ENCODE results near the gene SF1.

Gene SF1

DNA sequence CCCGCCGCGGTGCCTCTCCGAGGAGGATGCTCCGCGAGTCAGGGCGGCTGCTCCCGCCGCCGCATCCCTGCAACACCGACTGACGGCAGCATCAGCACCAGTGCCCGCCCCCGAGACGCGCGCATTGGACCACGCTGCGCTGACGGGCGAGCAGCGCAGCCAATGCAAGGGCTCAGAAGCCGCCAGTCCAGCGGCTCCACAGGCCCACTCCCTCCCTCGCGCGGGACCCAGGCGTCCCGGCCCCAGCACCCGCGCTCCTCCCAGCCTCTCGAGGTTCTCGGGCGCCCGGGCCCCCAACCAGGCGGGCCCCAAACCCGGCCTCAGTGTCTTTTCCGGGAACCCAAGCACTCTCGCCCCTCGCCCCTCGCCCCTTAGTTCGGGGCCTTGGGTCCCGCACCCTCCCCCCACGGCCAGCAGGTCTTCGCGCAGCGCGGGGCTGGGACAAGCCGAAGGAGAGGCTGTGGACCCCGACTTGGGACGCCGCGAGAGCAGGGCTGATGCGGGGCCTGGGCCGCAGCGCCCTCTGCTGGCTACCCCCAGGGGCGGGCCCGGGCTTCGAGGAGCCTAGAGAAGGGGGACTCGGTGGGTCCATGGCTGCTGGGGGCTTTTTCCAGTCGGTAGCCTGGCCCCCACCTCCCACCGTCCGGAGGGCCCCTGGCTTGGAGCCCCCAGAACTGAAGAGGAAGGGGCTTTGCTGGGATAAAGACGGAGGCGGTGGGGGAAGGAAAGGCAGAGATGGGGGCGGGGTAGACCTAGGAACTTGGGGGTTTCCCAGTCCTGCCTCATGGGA is 55.0 kb downstream of the SF1 start, which contains the start of gene NRXN2:
Gene NRXN2 (minus strand): TSS at position 81 of the 790 bp plus-strand sequence. CDS start 9,498 bp downstream, outside the sequence.
- peak; percentile 97 for TF ChIP-seq CTCF (IDR thresholded peaks at IDR 0.05; ENCODE audit: insufficient read depth, low read length, missing control alignments)
- DNase-seq (ENCODE audit: low read depth, low spot score) = no peak
- POLR2A ChIA-PET = no interaction called here
- CTCF ChIA-PET = interaction anchor here (1.4 to 4.8 kb wide), 3 partner anchors 18 to 35 kb away, joined by 5 to 19 read pairs (median 14); no protein-coding TSS in a partner anchor
- H3K4me3 ChIP-seq (ENCODE audit: low read depth, low read length) = peak within 1 kb of the TSS; percentile 65

DNA sequence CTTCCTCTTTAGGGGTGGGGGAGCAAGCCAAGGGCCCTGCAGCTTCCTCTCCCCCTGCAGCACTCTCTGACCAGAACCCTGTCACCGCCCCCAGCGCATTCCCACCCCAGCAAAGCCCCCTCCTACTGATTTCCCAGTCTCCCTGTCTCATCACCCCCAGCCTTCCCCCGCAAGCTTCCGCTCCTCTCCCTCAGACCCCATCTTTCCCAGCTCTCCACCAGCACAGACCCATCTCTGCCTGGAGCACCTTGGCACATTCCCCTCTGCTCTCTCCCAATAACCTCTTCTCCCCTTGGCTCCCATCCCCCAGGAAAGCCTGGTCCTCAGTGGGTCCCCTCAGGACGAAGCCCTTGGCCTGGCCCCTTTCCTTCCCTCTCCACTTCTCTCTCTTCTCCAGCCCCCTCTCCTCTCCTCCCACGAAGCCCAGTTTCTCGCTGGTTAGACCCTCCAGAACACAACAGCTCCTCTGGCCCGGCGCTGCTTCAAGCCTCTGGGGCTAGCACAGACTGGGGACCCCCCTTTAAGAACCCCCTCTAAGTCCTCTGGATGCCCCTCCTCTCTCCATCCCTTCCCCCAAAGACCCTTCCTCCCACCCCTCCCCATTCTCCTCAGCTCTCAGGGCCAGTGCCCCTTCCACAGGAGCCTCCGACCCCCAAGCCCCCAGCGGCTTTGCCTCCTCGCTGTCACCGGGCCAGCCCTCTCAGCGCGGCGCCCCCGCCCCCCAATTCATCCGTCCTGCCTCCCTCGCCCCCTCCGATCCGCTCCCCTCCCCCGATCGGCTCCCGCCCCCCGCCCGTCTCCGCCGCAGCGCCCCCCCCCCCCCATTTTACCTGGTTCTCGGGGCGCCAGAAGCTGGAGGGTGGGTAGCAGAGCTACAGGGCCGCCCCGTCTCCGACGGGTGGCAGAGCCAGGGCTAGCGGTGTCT is 55.9 kb downstream of the SF1 start:
- ChIA-PET POLR2A (no interaction called here), CTCF (interaction anchor here (0.7 to 3.0 kb wide), 5 partner anchors 12 to 273 kb away, joined by 3 to 14 read pairs (median 3); partner anchors contain the start of gene RASGRP2)
- TF ChIP-seq CTCF (IDR thresholded peaks at IDR 0.05; ENCODE audit: insufficient read depth, low read length, missing control alignments) = no peak
- no peak for DNase-seq (ENCODE audit: low read depth, low spot score)
- no peak overlapping the region for H3K4me3 ChIP-seq (ENCODE audit: low read depth, low read length)

- no peak overlapping the region for H3K4me3 ChIP-seq (ENCODE audit: low read depth, low read length)
- ChIA-PET CTCF (interaction anchor here (1.1 to 3.0 kb wide), 3 partner anchors 23 to 272 kb away, joined by 3 to 14 read pairs (median 4); partner anchors contain the start of gene RASGRP2), POLR2A (no interaction called here)
- no peak for DNase-seq (ENCODE audit: low read depth, low spot score)
- TF ChIP-seq CTCF (IDR thresholded peaks at IDR 0.05; ENCODE audit: insufficient read depth, low read length, missing control alignments) = no peak
These were observed 57.0 kb downstream of the SF1 start for GRCh38 chr11:64721359-64721699.

- ChIA-PET POLR2A (no interaction called here), CTCF (interaction anchor here (1.0 to 3.0 kb wide), 2 partner anchors 32 to 469 kb away, joined by 3 to 14 read pairs; no protein-coding TSS in a partner anchor)
- H3K4me3 ChIP-seq (ENCODE audit: low read depth, low read length) = no peak overlapping the region
- no peak for TF ChIP-seq CTCF (IDR thresholded peaks at IDR 0.05; ENCODE audit: insufficient read depth, low read length, missing control alignments)
- DNase-seq (ENCODE audit: low read depth, low spot score) = no peak
These were observed 57.5 kb downstream of the SF1 start for GRCh38 chr11:64720640-64721358.

DNA sequence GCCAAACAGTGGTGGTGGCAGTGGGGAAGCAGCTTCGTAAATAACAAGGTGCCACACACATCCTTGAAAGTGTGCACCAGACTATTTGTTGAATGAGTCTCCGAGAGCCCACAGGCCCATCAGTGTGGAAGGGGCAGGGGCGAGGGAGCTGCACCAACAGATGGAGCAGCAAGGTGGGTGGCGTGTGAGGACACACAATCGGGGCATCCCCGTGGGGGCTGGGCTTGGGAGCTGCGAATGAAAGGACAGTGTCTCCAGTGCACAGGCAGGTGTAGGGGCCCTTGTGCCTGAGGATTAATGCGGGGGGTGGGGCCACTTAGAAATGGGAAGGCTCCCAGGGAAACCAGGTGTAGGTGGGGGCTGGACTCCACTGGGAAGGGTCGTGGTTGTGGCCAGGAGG is 58.2 kb downstream of the SF1 start:
- ChIA-PET CTCF (interaction anchor here (1.0 to 3.0 kb wide), 2 partner anchors 31 to 468 kb away, joined by 3 to 14 read pairs; no protein-coding TSS in a partner anchor), POLR2A (no interaction called here)
- TF ChIP-seq CTCF (IDR thresholded peaks at IDR 0.05; ENCODE audit: insufficient read depth, low read length, missing control alignments) = no peak
- no peak for DNase-seq (ENCODE audit: low read depth, low spot score)
- no peak overlapping the region for H3K4me3 ChIP-seq (ENCODE audit: low read depth, low read length)
